Tibial nerve (tissue), 3 donors: ENCODE data around the gene KIF6.

Experiments
- POLR2A ChIP-seq, 2 donors: fragments of 450-650 bp; IDR thresholded peaks; one replicate each; pipeline ENCODE4 v1.6.1; 2017; ENCODE audit warnings: antibody characterized with exemption in 2 of 2, mild to moderate bottlenecking in 2 of 2, moderate library complexity in 2 of 2
- TF ChIP-seq, protein P1 (sequence below), 5 experiments: fragments of 200-600 bp in 3 of 5; fragments of 450-650 bp in 2 of 5; sonication (generic) in 3 of 5; IDR thresholded peaks; one replicate each; pipeline ENCODE4 v1.5.1; 2016 to 2019; ENCODE audit warnings: antibody characterized with exemption in 5 of 5, mild to moderate bottlenecking in 3 of 5, moderate library complexity in 2 of 5

DNA sequence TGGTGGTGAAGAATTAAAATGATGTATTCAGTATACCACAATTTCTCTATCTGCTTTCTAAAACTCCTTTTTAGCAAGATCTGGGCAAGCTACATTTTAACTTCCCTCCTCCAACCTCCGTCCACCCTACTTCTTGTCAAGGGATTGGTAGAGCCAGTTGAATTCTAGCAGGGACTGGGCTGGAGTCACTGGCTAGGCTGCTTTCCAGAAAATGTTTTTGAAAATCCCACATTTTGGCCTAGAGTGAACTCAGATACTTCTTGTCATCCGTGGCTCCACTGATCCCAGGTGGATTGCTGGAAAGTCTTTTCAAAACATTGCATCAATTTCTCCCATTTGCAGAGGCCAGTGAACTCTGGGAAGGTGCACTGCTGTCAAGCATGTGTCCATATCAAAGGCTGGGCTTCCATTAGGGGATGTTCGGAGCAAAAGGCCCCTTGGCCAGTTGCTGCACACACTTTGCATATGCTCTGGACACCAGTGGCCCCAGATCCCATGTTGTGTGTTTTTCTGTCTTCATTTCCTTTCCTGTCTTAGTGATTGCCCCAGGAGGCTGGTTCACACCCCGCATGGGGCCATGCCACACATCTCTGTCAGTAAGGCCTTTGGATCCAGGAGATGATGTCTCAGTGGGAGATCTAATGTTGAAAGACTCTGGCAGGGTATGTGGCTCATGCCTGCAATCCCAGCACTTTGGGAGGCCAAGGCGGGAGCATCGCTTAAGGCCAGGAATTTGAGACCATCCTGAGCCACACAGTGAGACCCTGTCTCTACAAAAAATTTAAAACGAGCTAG lies 391.4 kb downstream of the KIF6 start:
- TF ChIP-seq, protein P1, sequence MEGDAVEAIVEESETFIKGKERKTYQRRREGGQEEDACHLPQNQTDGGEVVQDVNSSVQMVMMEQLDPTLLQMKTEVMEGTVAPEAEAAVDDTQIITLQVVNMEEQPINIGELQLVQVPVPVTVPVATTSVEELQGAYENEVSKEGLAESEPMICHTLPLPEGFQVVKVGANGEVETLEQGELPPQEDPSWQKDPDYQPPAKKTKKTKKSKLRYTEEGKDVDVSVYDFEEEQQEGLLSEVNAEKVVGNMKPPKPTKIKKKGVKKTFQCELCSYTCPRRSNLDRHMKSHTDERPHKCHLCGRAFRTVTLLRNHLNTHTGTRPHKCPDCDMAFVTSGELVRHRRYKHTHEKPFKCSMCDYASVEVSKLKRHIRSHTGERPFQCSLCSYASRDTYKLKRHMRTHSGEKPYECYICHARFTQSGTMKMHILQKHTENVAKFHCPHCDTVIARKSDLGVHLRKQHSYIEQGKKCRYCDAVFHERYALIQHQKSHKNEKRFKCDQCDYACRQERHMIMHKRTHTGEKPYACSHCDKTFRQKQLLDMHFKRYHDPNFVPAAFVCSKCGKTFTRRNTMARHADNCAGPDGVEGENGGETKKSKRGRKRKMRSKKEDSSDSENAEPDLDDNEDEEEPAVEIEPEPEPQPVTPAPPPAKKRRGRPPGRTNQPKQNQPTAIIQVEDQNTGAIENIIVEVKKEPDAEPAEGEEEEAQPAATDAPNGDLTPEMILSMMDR (IDR thresholded peaks at IDR 0.05): no peak
- no peak for TF ChIP-seq POLR2A (IDR thresholded peaks at IDR 0.05)
